HepG2 (cell line): ENCODE data around the gene MPV17L. TPM values are rescaled to one million over a fixed set of nuclear protein-coding genes. Genes with fewer than 3 reads are reported as not detected.
"Not testable (repeated sequence)": the region's sequence is repeated elsewhere in the genome, so short reads cannot be mapped to it uniquely, and the experiment has no call there.

Experiments
- ATAC-seq: fragments of 200-7000 bp; cut with Tn5 transposase; 3 replicates; pipeline ENCODE4 v1.9.1; 2020; ENCODE audit warnings: mild to moderate bottlenecking, moderate library complexity
- Bru-seq: library from RNA; stranded (reverse); fragments of 400-500 nt; gene quantifications from one replicate; lab custom pipeline; 2021; lab: Mats Ljungman, UMichigan
- BruChase-seq, 2 experiments: library from RNA; stranded (reverse); fragments of 400-500 nt; gene quantifications; one replicate each; lab custom pipeline; 2021; lab: Mats Ljungman, UMichigan
- BruUV-seq: library from RNA; stranded (reverse); fragments of 400-500 nt; replicated peaks from 2 replicates; lab custom pipeline; 2021; lab: Mats Ljungman, UMichigan
- CTCF ChIA-PET: fragments of 300-600 bp; formaldehyde crosslinking; extraction: SDS; loops from one replicate; lab custom pipeline; 2021; ENCODE audit warnings: low total read pairs, inconsistent platforms, low intra/inter-chr PET ratio; lab: Yijun Ruan, JAX
- POLR2A ChIA-PET: fragments of 350-600 bp; sonication (Branson Sonifier 250); formaldehyde crosslinking; loops from one replicate; lab custom pipeline; 2020; ENCODE audit warnings: antibody characterized with exemption, inconsistent platforms; lab: Yijun Ruan, JAX
- DNase-seq: peaks from one replicate; pipeline ENCODE4 v3.0.0-alpha.2; 2015; ENCODE audit warnings: low spot score
- FAIRE-seq: peaks from 3 replicates; lab custom pipeline; 2011; peaks lifted over from hg19 to GRCh38; lab: Jason Lieb, UNC
- H2AFZ ChIP-seq: one replicate; pipeline ENCODE4 v1.6.1; 2011; ENCODE audit warnings: low read length, inconsistent platforms
- H3K27ac ChIP-seq: fragments of 300-600 bp; 3 replicates; pipeline ENCODE4 v1.8.0; 2011; ENCODE audit warnings: mixed run types, mild to moderate bottlenecking, mixed read lengths, low read length, inconsistent platforms; ENCODE audit not compliant: insufficient read depth; ENCODE audit errors: extremely low read length
- H3K27me3 ChIP-seq, 2 experiments: fragments of 200-600 bp in 1 of 2; 2 replicates in 1 of 2; 3 replicates in 1 of 2; pipeline versions ENCODE4 v1.6.0 to v1.8.0; 2011; ENCODE audit warnings: low read length in 2 of 2, mild to moderate bottlenecking in 2 of 2, moderate library complexity in 2 of 2, inconsistent platforms in 1 of 2; ENCODE audit not compliant: insufficient read depth in 2 of 2, control insufficient read depth in 1 of 2
- H3K36me3 ChIP-seq, 2 experiments: fragments of 200-600 bp in 1 of 2; replicated peaks in 1 of 2; 2 replicates in 1 of 2; 3 replicates in 1 of 2; pipeline versions ENCODE4 v1.5.1 to v1.8.0; 2011; ENCODE audit warnings: low read length in 2 of 2, inconsistent platforms in 1 of 2; ENCODE audit not compliant: insufficient read depth in 2 of 2, control insufficient read depth in 1 of 2
- H3K4me1 ChIP-seq: 2 replicates; pipeline ENCODE4 v1.5.1; 2012; ENCODE audit warnings: low read length, inconsistent platforms; ENCODE audit not compliant: insufficient read depth
- H3K4me2 ChIP-seq: 2 replicates; pipeline ENCODE4 v1.6.0; 2011; ENCODE audit warnings: low read depth, low read length, inconsistent platforms
- H3K4me3 ChIP-seq, 3 experiments: fragments of 200-600 bp in 1 of 3; sonication (generic), shearing (Covaris generic) in 1 of 3; replicated peaks in 1 of 3; 2 replicates each; pipeline ENCODE4 v1.5.1; 2011 to 2016; ENCODE audit warnings: low read length in 3 of 3, inconsistent platforms in 2 of 3, low read depth in 2 of 3, mild to moderate bottlenecking in 2 of 3, control low read depth in 1 of 3, mixed read lengths in 1 of 3; ENCODE audit not compliant: insufficient read depth in 1 of 3
- H3K79me2 ChIP-seq: one replicate; pipeline ENCODE4 v1.6.1; 2011; ENCODE audit warnings: low read length, inconsistent platforms; ENCODE audit not compliant: insufficient read depth
- H3K9ac ChIP-seq: 2 replicates; pipeline ENCODE4 v1.6.0; 2011; ENCODE audit warnings: mild to moderate bottlenecking, low read depth, low read length, inconsistent platforms; ENCODE audit not compliant: insufficient read depth
- H3K9me3 ChIP-seq: 2 replicates; pipeline ENCODE4 v1.5.1; 2012; ENCODE audit warnings: mild to moderate bottlenecking, low read length
- H4K20me1 ChIP-seq: 2 replicates; pipeline ENCODE4 v1.6.0; 2011; ENCODE audit warnings: inconsistent platforms, mild to moderate bottlenecking, low read length, moderate library complexity; ENCODE audit not compliant: insufficient read depth
- ZNF513 ChIP-seq: sonication (generic); formaldehyde crosslinking; conservative IDR thresholded peaks from 2 replicates; pipeline ENCODE4 v1.5.0; 2020; ENCODE audit warnings: missing genetic modification reagents
- WGBS: methylation state at CpG from one replicate; pipeline ENCODE4 v1.1.6; 2017; ENCODE audit warnings: low lambda C conversion rate; 5-methylcytosine and 5-hydroxymethylcytosine counted together
- in situ Hi-C: cut with HindIII; loops from 2 replicates; pipeline ENCODE4 v1.10.0; 2017; ENCODE audit warnings: low pct_unique_long_range_greater_than_20kb; ENCODE audit not compliant: extremely low pct_ligation_motif_present
- intact Hi-C: fragments of 100-400 bp; cut with micrococcal nuclease; formaldehyde crosslinking; loops from one replicate; pipeline ENCODE4 v1.10.0; 2022; ENCODE audit not compliant: unreplicated experiment
- long read RNA-seq, 2 experiments: library from RNA in 1 of 2; library from polyadenylated mRNA in 1 of 2; stranded (forward) in 1 of 2; unstranded in 1 of 2; transcript quantifications; one replicate each; pipeline ENCODE4 v2.0.0, GENCODE V29; 2019 to 2022
- polyA minus RNA-seq, 3 experiments: library from RNA; depleted of rRNA, polyadenylated mRNA; stranded (reverse); fragments of >200 nt; gene quantifications; 2 replicates each; pipeline ENCODE4 v1.2.3, GENCODE V29; 2011; ENCODE audit warnings: low replicate concordance in 1 of 3
- polyA plus RNA-seq, 8 experiments: library from polyadenylated mRNA; depleted of rRNA in 3 of 8; stranded (reverse) in 7 of 8; unstranded in 1 of 8; fragments of >200 nt; fragmentation: Illumina TruSeq in 4 of 8; extraction: Trizol in 4 of 8; gene quantifications; 2 replicates each; pipeline versions ENCODE4 v1.2.1 to v1.2.3, GENCODE V29; 2011 to 2016; ENCODE audit warnings: low read depth in 4 of 8, missing spikeins in 1 of 8, mixed read lengths in 1 of 8; ENCODE audit not compliant: insufficient read depth in 1 of 8
- total RNA-seq, 5 experiments: library from RNA; depleted of rRNA; stranded (reverse); fragments of >200 nt; fragmentation: Illumina TruSeq; extraction: Trizol; gene quantifications; 2 replicates each; pipeline ENCODE4 v1.2.3, GENCODE V29; 2016; ENCODE audit warnings: low read depth in 1 of 5
- TF ChIP-seq, protein P1 (sequence below), 2 experiments: fragments of 450-650 bp in 1 of 2; sonication (generic) in 1 of 2; formaldehyde crosslinking in 1 of 2; IDR thresholded peaks; 2 replicates each; pipeline versions ENCODE4 v1.6.1 to v1.8.0; 2016 to 2022; ENCODE audit warnings: antibody characterized with exemption in 1 of 2, mild to moderate bottlenecking in 1 of 2, missing genetic modification reagents in 1 of 2

The MPV17L gene
- 63.8 and 75.8 TPM in 2 replicates for total RNA-seq (2016; rRNA removed; fragmentation: Illumina TruSeq; extraction: Trizol)
- total RNA-seq (2016; cell fraction: cytosol; rRNA removed; fragmentation: Illumina TruSeq; extraction: Trizol; ENCODE audit: low read depth): 10.1 and 10.5 TPM in 2 replicates
- total RNA-seq (2016; cell fraction: insoluble cytoplasmic fraction; rRNA removed; fragmentation: Illumina TruSeq; extraction: Trizol): 63.6 and 79.3 TPM in 2 replicates
- total RNA-seq (2016; cell fraction: membrane; rRNA removed; fragmentation: Illumina TruSeq; extraction: Trizol): 45.8 and 49.0 TPM in 2 replicates
- 37.4 and 38.1 TPM in 2 replicates for total RNA-seq (2016; cell fraction: nucleus; rRNA removed; fragmentation: Illumina TruSeq; extraction: Trizol)
- polyA plus RNA-seq (2011; rRNA removed): 33.6 and 34.7 TPM in 2 replicates
- polyA plus RNA-seq (2011; cell fraction: cytosol; rRNA removed): 30.7 and 35.5 TPM in 2 replicates
- polyA plus RNA-seq (2011; cell fraction: nucleus; rRNA removed): 10.6 and 16.5 TPM in 2 replicates
- polyA plus RNA-seq (2012): 15.0 and 21.1 TPM in 2 replicates
- polyA plus RNA-seq (2016; cell fraction: cytosol; fragmentation: Illumina TruSeq; extraction: Trizol; ENCODE audit: low read depth): 6.4 and 10.6 TPM in 2 replicates
- 56.5 and 61.1 TPM in 2 replicates for polyA plus RNA-seq (2016; cell fraction: insoluble cytoplasmic fraction; fragmentation: Illumina TruSeq; extraction: Trizol; ENCODE audit: low read depth)
- polyA plus RNA-seq (2016; cell fraction: membrane; fragmentation: Illumina TruSeq; extraction: Trizol; ENCODE audit: low read depth): 26.1 and 27.8 TPM in 2 replicates
- 49.1 and 49.6 TPM in 2 replicates for polyA plus RNA-seq (2016; cell fraction: nucleus; fragmentation: Illumina TruSeq; extraction: Trizol; ENCODE audit: insufficient read depth, low read depth)
- 10.5 and 73.9 TPM in 2 replicates for polyA minus RNA-seq (2011; rRNA and poly(A)+ RNA removed; ENCODE audit: low replicate concordance)
- 42.8 and 48.0 TPM in 2 replicates for polyA minus RNA-seq (2011; cell fraction: cytosol; rRNA and poly(A)+ RNA removed)
- 20.3 and 27.0 TPM in 2 replicates for polyA minus RNA-seq (2011; cell fraction: nucleus; rRNA and poly(A)+ RNA removed)
- percentile 93 among the genes with signal in this experiment for Bru-seq, nascent RNA
- percentile 99 among the genes with signal in this experiment for BruChase-seq, experiment 1, labeled RNA remaining after a 6-hour chase
- percentile 98 among the genes with signal in this experiment for BruChase-seq, experiment 2, labeled RNA remaining after a 2-hour chase
- long read RNA-seq, experiment 1, full-length matches to known transcripts: 13 of 14 reads
- long read RNA-seq, experiment 1, partial matches to known transcripts: 0 of 14 reads
- long read RNA-seq, experiment 1, other reads (novel, unspliced or antisense): 1 of 14 reads
- long read RNA-seq, experiment 2, full-length matches to known transcripts: 7 of 7 reads
- long read RNA-seq, experiment 2, partial matches to known transcripts: 0 of 7 reads
- long read RNA-seq, experiment 2, other reads (novel, unspliced or antisense): 0 of 7 reads

DNA sequence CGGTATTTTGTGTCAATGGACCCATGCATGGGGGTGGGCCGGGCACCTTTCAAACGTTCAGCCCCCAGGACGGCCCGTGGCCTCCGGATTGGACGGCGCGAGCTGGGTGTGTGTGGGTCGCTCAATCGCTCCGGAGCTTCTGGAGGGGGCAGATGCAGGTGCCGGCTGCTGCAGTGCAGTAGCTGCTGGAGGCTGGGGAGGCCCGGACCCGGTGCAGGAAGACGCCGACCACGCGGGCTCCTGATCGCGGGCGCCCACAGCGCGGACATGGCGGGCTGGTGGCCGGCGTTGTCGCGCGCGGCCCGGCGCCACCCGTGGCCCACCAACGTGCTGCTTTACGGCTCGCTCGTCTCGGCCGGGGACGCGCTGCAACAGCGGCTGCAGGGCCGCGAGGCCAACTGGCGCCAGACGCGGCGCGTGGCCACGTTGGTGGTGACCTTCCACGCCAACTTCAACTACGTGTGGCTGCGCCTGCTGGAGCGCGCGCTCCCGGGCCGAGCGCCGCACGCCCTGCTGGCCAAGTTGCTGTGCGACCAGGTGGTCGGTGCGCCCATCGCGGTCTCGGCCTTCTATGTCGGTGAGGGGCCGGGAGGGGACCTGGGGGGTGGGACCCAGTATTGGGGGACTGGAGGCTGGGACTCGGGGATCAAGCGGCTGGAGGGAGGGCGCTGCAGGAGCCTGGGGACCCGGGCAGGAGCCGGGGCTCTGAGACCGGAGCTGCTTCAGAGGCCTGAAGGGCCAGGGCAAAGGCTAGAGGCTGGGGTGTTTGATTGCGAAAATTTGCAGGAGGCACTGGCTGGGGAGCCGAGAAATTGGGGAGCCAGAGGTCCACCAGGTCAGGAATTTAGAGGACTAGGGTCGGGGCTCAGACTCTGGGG, at the start of gene MPV17L:
MPV17L (plus strand) TSS at position 124 of the 878 bp plus-strand sequence; CDS start at position 268, 144 bp downstream.
- peak within 1 kb of the TSS; percentile 71 for H3K27ac ChIP-seq
- H3K4me3 ChIP-seq: peak within 1 kb of the TSS; percentile 66 to 94 (median 84)
- ATAC-seq: peak; percentile 87
- peak within 1 kb of the TSS; percentile 84 for H3K9ac ChIP-seq
- intact Hi-C loops, CTCF ChIA-PET, H3K36me3 ChIP-seq, FAIRE-seq, in situ Hi-C loops, H4K20me1 ChIP-seq, BruUV-seq, H3K9me3 ChIP-seq, H3K27me3 ChIP-seq, H2AFZ ChIP-seq: not testable (repeated sequence)
- DNase-seq: peak; percentile 73
- POLR2A ChIA-PET: interaction anchor here (0.6 to 1.8 kb wide), 2 partner anchors 9 to 60 kb away, joined by 3 to 8 read pairs; no protein-coding TSS in a partner anchor
- H3K4me1 ChIP-seq: peaks cover 46% of the 10 kb centered on the region
- H3K4me2 ChIP-seq: peak within 1 kb of the TSS; percentile 71
- WGBS: 1% methylated on average over 46 of the region's 79 CpGs
- peaks cover 34% of the 10 kb centered on the region for H3K79me2 ChIP-seq
- peak; percentile 83; the same call in 1 of the 2 replicates for TF ChIP-seq ZNF513 (CRISPR knock-in tag)
- TF ChIP-seq, protein P1, sequence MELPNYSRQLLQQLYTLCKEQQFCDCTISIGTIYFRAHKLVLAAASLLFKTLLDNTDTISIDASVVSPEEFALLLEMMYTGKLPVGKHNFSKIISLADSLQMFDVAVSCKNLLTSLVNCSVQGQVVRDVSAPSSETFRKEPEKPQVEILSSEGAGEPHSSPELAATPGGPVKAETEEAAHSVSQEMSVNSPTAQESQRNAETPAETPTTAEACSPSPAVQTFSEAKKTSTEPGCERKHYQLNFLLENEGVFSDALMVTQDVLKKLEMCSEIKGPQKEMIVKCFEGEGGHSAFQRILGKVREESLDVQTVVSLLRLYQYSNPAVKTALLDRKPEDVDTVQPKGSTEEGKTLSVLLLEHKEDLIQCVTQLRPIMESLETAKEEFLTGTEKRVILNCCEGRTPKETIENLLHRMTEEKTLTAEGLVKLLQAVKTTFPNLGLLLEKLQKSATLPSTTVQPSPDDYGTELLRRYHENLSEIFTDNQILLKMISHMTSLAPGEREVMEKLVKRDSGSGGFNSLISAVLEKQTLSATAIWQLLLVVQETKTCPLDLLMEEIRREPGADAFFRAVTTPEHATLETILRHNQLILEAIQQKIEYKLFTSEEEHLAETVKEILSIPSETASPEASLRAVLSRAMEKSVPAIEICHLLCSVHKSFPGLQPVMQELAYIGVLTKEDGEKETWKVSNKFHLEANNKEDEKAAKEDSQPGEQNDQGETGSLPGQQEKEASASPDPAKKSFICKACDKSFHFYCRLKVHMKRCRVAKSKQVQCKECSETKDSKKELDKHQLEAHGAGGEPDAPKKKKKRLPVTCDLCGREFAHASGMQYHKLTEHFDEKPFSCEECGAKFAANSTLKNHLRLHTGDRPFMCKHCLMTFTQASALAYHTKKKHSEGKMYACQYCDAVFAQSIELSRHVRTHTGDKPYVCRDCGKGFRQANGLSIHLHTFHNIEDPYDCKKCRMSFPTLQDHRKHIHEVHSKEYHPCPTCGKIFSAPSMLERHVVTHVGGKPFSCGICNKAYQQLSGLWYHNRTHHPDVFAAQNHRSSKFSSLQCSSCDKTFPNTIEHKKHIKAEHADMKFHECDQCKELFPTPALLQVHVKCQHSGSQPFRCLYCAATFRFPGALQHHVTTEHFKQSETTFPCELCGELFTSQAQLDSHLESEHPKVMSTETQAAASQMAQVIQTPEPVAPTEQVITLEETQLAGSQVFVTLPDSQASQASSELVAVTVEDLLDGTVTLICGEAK (IDR thresholded peaks at IDR 0.05): not testable (repeated sequence)
- TF ChIP-seq, protein P1 (CRISPR knock-in tag; IDR thresholded peaks at IDR 0.05): peak; percentile 85
